PFSK-1 (cell line): ENCODE data around the gene CNPY3.

Source experiments
- FOXP2 ChIP-seq: optimal IDR thresholded peaks from 2 replicates; pipeline ENCODE3; 2011; ENCODE audit warnings: borderline replicate concordance, control low read depth, inconsistent platforms; ENCODE audit not compliant: insufficient read depth; ENCODE audit errors: extremely low read length, extremely low read depth
- POLR2AphosphoS5 ChIP-seq: IDR thresholded peaks from 2 replicates; pipeline ENCODE4 v1.6.1; 2012; ENCODE audit warnings: low read depth, mild to moderate bottlenecking, control low read depth, low read length, moderate library complexity
- REST ChIP-seq, 2 experiments: IDR thresholded peaks; 2 replicates each; pipeline versions ENCODE4 v1.6.1 to v1.8.0; 2011 to 2012; ENCODE audit warnings: low read depth in 2 of 2, low read length in 2 of 2, control low read depth in 1 of 2, inconsistent platforms in 1 of 2, mild to moderate bottlenecking in 1 of 2, moderate library complexity in 1 of 2; ENCODE audit not compliant: insufficient read depth in 1 of 2
- SIN3A ChIP-seq: IDR thresholded peaks from 2 replicates; pipeline ENCODE4 v1.6.1; 2012; ENCODE audit warnings: mild to moderate bottlenecking, low read length, moderate library complexity, borderline replicate concordance; ENCODE audit not compliant: insufficient read depth
- TAF1 ChIP-seq: IDR thresholded peaks from 2 replicates; pipeline ENCODE4 v1.6.1; 2012; ENCODE audit warnings: low read length, control low read depth, borderline replicate concordance; ENCODE audit not compliant: insufficient read depth

The CNPY3 gene

DNA sequence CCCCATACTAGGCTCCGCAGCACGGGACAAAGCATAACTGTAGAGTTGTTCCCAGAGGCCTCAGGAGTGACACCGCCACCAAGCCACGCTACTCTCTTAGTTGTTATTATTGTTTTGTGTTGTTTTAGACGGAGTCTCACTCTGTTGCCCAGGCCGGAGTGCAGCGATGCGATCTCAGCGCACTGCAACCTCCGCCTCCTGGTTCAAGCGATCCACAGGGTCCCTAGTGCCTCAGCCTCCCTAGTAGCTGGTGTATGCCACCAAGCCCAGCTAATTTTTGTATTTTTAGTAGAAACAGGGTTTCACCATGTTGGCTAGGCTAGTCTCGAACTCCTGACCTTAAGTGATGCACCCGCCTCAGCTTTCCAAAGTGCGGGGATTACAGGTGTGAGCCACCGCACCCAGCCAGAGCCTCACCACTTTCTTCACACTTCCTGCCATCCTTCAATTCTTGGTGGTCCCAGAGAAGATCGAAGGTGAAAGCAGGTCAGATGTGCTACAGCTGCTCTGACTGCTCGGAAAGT lies 38.0 kb upstream of the CNPY3 start:
- TF ChIP-seq SIN3A, result no peak
- no peak for TF ChIP-seq REST (IDR thresholded peaks at IDR 0.05; ENCODE audit: insufficient read depth in 1 of 2, low read depth in 2 of 2, low read length in 2 of 2)
- TF ChIP-seq POLR2AphosphoS5, result no peak
- TF ChIP-seq TAF1, result no peak
- TF ChIP-seq FOXP2, result no peak

GRCh38 chr6:42896178-42896719 lies 33.0 kb upstream of the CNPY3 start:
- TF ChIP-seq POLR2AphosphoS5 (no peak), REST (IDR thresholded peaks at IDR 0.05; ENCODE audit: insufficient read depth in 1 of 2, low read depth in 2 of 2, low read length in 2 of 2) (no peak), FOXP2 (no peak), TAF1 (no peak), SIN3A (no peak)

DNA sequence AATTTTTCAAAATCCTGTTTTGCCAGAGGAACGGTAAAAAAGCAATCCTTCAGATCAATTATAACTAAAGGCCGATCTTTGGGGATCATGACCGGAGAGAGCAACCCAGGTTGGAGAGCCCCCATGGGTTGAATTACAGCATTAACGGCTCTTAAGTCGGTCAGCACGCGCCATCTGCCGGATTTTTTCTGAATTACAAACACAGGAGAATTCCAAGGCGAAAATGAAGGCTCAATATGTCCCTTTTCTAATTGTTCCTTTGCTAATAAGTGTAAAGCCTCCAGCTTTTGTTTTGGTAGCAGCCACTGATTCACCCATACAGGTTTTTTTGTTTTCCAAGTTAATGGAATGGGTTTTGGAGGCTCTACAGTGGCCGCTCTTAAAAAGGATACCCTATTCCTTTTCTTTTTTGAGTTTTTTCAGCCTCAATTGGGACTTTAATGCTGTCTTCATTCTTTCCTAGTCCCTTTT lies 30.4 kb upstream of the CNPY3 start:
- no peak for TF ChIP-seq REST (IDR thresholded peaks at IDR 0.05; ENCODE audit: insufficient read depth in 1 of 2, low read depth in 2 of 2, low read length in 2 of 2)
- TF ChIP-seq SIN3A, result no peak
- TF ChIP-seq POLR2AphosphoS5, result no peak

- TF ChIP-seq SIN3A, result no peak
- TF ChIP-seq TAF1, result no peak
- no peak for TF ChIP-seq REST (IDR thresholded peaks at IDR 0.05; ENCODE audit: insufficient read depth in 1 of 2, low read depth in 2 of 2, low read length in 2 of 2)
- no peak for TF ChIP-seq POLR2AphosphoS5
- no peak for TF ChIP-seq FOXP2
Observed at GRCh38 chr6:42899871-42900270, 29.4 kb upstream of the CNPY3 start.

DNA sequence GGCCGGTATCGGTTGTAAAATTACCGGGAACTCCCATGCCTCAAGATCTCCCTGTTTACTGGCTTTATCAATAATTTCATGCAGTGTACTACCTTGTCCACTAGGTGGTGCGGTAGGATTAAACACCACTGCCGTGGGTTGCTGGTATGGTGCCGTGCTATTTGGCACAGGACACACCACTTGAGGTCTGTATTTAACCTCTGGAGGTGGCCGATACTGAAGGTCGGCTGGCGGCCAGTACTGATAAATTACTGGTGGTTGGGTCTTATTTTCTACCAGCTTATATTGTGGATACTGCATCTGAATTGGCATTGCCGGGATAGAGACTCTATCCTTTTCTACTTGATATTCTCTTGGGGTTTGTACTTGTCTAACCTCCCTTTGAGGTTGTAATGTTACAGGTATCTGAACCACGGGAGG lies 27.7 kb upstream of the CNPY3 start:
- TF ChIP-seq SIN3A (no peak), FOXP2 (no peak), POLR2AphosphoS5 (no peak), REST (IDR thresholded peaks at IDR 0.05; ENCODE audit: insufficient read depth in 1 of 2, low read depth in 2 of 2, low read length in 2 of 2) (no peak), TAF1 (no peak)
